DMS 273 treated with DMSO at 0.1 percent for 48 hours (cell line): ENCODE results near the gene REV1.
A peak's percentile ranks its signal among the peaks of the same experiment; 100 is the strongest.
"Not testable (repeated sequence)": the region's sequence is repeated elsewhere in the genome, so short reads cannot be mapped to it uniquely, and the experiment has no call there.

Source experiments
- DNase-seq: peaks from one replicate; lab custom pipeline; 2025; lab: John Stamatoyannopoulos, UW

Gene REV1

DNA sequence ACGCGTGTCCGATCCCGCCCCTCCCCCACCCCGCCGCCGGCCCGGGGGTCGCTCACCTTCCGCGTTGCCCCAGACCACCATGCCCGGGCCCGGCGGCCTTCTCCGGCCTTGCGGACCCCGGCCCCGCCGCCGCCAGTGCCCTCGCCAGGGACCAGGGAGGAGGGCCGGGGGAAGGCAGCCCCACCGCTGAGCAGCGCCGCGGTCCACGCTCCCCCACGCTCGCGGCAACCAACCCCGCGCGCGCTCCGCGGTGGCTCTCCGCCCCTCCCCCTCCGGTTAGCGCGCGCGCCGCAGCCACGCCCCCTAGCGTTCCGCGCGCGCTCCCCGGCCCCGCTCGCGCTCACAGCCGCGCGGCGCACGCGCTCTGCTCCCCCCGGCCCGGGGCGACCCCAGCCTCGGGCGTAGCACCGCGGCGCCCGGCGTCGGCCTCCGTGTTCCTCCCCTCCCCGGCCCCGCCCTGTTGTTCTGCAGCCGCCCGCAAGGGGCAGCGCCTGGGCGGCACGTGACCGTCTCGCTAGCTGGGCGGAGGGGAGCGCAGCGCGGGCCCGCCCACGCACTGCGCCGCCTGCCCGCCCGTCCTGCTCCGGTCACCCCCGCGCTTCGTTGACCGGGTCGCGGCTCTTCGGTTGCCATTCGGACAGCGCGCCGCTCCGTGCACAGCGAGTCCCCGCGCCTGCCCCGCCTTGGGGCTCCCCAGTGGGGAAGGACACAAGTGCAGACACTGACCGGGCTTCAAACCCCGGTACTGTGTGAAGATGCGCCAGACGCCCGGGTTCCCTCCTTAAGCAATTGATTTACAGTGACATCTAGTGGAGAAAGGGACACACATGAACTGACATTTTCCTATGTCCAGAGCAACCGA lies at the start of gene REV1:
TSS of gene REV1 (minus strand) at position 257 of the 862 bp plus-strand sequence. CDS start 25,042 bp downstream, outside the sequence.
- peak; percentile 83 for DNase-seq

DNA sequence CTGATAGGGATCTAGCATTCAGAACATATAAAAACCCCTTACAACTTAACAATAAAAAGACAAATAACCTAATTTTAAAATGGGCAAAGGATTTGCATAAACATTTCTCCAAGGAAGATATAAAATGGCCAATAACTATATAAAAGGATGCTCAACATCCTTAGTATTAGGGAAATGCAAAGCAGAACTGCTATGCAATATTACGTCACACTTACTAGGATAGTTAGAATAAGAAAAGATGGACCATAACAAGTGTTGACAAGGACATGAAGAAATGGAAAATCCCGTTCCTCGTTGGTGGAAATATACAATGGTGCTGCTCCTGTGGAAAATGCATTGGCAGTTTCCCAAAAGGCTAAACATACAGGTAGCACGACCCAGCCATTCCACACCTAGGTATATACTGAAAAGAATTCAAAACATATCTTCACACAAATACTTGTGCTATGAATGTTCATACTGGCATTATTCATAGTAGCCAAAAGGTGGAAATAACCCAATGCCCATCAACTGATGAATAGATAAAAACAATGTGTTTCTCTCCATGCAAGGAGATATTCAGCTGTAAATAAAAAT lies 48.2 kb upstream of the REV1 start:
- no peak for DNase-seq

DNA sequence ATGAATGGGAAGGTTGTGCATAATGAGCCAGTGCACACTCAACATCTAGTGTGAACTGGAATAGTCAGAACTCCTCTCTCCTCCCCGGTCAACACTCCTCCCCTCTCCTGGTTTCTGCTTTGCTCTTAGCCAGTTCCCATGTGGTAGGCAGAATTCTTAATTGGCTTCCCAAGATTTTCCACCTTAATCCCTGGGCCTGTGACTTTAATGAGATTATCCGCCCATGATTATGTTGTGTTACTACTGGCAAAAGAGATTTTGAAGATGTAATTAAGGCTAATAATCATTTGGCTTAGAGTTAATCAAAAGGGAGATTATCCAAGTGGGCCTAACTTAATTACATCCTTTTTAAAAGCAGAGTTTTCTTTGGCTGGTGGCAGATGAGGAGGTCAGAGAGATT lies 34.2 kb upstream of the REV1 start:
- DNase-seq = no peak

DNA sequence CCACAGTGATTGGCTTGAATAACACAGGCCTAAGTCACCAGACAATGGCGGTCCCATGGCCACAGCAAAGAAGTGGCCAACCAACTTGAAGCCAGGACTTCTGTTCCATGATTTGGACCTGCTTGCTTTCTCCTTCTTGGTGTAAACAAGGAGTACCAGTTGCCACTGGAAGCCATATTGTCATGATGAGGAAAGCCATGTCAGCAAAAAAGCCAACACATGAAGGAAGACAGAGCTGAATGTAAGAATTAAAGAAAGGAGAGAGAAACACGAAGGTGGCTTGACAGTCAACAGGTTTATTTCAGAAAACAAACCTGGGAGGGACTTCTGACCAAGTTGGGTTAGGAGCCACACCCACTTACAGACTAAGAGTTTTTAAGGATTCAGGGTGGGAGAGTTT lies 32.3 kb upstream of the REV1 start:
- DNase-seq = no peak

DNA sequence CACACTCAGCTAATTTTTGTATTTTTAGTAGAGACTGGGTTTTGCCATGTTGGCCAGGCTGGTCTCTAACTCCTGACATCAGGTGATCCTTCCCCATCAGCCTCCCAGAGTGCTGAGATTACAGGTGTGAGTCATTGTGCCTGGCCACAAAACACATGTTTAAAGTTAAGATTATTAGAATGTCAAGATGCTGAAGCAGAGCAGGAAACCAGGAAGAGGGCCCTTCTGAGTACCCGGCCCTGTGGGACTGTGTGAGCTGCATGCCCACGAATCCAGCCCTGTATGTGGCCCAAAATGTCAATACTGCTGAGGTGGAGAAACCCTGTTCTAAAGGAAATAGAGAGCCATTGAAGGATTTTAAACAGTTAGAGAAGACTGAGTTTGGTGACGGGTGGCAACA lies 31.0 kb upstream of the REV1 start:
- DNase-seq = no peak

DNA sequence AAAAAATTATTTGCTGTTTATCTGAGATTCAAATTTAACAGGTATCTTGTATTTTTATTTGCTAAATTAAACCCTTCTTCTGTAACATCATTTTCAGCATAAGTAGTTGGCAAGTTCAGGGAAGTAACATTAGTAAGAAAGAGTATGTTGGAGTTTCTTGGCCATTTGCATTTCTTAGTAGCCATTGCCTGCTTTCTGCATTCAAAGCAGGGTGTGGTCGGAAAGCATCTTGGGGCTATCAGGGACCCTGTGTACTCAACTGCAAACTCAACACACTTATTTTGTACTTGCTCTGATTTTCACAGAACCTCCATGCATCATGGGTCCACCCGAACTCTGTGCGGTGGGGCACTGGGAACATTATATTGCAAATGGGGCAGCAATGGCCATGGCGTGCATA lies 30.4 kb upstream of the REV1 start:
- DNase-seq = no peak

DNA sequence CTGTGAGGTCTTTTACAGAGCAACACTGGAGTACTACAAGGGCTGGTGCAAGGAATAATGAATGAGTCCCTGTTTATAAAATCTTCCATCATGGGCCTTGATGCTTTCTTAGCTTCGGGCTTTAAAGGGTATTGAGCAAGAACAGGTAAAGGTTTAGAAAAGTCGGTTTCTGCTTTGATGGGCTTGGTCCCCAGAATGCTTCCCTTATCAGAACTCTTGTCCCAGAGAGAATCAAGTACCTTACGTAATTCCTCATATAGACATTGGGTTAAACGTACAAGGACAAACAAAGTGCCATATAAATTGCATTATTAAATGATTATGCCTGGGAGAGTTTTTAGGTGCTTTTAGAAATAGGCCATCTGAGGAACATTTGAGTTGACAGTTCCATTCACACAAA lies 24.5 kb upstream of the REV1 start:
- no peak for DNase-seq

DNA sequence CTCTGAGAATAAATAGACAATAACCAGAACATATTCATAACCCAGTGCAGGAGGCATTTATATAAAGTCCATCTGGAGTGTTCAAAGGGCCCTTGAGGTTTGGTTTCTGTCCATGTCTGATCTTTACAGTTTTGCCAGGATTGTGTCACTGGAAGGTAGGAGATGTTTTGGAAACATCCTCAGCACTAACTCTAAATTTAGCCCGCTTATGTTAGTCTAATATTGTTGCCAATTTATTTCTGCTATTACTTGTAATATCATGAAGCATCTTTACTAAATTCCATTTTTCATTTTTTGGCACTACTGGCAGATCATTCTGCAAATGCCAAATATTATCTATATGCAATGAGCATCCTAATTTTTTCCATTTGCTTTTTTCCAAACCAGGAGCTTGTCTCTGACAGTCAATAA lies 22.4 kb upstream of the REV1 start:
- no peak for DNase-seq

DNA sequence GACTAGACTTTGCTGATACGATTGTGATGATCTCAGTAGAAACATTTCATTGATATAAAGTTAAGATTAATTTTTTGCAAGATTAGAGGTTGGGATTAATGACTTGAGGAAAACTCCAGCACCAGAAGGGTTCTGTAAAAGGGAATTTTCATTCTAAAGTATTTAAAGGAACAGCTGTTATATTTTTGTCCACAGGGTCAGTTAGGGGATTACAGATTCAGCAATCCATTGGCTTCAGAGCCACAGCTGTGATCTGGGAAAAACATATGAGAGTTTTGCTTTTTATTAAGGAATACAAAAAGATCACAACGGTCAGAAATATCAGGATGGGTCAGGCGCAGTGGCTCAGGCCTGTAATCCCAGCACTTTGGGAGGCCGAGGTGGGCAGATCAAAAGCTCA lies 19.6 kb upstream of the REV1 start:
- DNase-seq = no peak

DNA sequence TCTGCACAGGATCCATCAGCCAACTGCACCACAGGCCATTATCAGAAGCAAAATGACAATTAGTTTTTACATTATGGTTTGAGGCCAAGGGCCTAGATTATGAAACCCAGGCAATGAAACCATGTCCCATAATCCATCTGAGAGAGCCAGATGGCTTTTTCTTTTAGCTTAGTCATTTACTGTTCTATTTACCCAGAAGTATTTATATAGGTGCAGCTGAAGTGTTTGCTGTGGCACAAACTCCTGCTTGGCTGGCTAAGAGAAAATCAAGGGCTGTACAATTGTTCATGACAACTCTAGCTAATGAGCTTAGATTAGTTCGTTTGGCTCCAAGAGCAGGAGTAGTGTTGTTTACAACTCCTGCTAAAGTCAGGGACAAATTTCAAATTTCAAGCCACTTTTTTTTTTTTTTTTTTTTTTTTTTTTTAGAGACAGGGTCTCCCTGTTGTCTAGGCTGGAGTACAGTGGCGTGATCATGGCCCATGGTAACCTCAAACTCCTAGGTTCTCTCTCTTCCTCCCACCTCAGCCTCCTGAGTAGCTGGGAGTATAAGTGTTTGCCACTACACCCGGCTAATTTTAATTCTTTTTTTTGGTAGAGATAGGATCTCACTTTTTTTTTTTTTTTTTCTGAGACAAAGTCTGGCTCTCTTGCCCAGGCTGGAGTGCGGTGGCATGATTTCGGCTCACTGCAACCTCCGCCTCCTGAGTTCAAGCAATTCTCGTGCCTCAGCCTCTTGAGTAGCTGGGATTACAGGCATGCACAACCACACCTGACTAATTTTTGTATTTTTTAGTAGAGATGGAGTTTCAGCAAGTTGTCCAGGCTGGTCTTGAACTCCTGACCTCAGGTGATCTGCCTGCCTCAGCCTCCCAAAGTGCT lies 18.4 kb upstream of the REV1 start:
- DNase-seq = no peak

DNA sequence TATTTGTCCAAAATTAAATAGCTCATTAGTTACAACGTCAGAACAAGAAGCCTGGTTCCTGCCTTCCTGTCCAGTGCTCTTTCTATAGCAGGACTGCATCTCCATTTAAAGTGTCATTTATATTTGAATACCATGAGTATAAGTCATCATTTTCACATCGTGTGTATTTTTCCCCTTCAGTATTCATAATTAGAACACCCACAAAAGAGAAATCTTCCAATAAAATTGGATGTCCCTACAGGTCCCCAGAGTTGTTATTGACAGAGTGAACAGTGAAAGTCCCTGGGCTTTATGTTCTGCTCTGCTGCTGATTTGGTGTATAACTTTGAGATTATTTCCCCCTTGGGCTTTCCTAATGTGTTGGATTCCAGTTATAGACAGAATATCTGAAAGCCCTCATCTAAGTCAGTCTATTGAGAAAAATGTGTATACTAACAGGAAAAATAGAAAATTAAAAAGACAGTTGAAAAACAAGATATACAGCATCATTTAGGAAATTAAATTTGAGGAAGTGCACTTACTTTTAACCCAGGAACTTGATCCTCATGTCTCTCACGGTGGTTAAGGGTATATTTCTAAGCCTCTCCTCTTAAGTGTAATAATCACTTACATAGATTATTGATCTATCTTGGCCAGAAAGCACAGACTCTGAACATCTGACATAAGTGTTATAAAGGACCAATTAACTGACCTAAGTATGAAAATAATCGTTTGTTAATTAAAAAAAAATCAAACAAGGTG lies 15.2 kb upstream of the REV1 start:
- no peak for DNase-seq

DNA sequence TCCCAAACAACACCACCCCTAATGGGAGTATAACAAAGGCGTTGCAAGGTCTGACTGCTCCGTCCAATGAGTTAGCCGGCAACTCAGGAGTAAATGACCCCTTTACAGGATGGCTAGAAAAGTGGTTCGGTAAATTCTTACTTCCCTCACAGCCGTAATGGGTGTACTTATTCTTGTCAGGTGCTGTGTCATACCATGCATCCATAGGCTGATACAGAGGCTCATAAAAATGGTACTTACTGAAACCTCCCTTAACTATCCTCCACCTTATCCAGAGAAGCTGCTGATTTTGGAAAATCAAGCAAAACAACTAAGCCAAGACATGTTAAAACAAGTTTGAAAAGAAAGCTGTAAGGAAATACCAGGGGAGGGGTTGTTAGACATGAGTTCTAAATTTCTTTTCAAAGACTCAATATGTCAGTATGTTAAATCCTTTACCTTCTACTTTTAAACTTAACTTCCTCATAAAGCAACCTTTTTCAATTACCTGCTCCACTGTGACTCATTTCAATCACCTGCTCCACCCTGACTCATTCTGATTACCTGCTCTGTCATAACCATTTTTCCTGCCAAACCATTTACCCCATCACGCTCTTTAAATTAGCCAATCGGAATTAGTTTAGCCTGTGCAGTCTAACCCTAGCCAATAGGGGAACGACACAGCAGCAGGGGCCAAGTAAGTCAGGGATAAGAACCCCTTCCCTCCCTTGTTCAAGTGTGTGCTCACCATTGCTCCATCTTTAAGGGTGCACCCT lies 14.0 kb upstream of the REV1 start:
- DNase-seq = not testable (repeated sequence)

DNA sequence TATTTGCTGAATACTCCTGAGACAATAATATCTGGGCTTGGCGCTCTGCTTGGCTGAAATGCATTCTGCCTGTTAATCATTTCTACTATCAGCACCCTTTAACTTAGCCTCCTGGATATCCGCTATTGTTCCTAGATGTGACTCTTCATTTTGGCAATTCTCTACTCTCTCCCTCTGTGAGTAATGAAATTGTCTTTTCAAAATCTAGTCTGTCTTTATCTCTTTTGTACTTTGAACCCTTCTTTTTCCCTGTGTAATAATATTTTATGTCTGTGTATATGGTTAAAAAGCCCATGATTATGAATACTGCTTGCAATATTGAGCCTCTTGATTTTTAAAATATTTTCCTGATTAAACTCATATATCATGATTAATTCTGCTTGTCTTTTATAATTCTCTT lies 6.2 kb upstream of the REV1 start:
- DNase-seq = no peak

DNA sequence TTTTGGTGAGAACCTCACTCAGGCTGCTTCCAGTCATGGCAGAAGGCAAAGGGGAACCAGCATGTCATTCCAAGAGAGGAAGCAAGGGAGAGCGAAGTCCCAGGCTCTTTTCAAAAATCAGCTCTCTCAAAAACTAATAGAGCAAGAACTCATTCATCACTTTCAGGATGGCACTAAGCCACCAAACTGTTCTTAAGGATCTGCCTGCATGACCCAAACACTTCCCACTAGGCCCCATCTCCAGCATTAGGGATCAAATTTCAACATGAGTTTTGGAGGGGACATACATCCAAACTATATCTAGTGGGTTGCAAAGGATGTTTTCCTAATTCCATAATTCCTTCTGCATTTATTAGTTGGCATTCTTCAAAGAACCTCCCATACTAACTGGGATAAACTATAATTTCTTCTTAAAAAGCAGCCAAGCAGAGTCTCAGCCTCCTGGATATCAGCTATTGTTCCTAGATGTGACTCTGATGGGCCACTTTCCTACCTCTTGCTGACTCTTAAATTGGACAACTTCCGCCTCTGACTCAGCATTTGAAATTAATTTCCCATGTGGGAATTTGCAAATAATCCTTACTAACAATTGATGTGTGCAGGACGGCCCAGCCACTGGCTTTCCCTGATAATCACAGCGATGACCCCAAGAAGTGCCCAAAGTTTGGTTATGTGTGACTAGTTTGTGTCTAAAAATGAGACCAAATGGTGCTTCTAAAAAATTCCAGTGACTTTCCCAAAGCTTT lies 5.5 kb upstream of the REV1 start:
- no peak for DNase-seq

DNA sequence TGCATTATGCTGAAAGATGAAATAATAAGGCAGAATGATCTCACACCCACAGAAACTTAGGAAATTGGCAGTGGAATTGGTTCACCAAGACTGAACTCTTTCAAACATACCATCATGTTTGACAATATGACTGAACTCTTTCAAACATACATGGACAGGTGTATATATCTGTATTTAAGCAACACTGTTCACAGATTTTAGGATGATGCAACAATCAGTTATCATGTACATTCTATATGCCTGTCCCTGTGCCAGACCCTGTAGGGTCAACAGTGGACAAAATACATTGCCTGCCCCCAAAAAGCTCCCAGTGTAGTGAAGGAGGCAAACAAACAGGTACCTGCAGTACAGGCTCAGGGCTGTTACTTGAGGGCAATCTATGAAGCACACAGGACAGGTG lies 2.9 kb upstream of the REV1 start:
- DNase-seq = no peak

DNA sequence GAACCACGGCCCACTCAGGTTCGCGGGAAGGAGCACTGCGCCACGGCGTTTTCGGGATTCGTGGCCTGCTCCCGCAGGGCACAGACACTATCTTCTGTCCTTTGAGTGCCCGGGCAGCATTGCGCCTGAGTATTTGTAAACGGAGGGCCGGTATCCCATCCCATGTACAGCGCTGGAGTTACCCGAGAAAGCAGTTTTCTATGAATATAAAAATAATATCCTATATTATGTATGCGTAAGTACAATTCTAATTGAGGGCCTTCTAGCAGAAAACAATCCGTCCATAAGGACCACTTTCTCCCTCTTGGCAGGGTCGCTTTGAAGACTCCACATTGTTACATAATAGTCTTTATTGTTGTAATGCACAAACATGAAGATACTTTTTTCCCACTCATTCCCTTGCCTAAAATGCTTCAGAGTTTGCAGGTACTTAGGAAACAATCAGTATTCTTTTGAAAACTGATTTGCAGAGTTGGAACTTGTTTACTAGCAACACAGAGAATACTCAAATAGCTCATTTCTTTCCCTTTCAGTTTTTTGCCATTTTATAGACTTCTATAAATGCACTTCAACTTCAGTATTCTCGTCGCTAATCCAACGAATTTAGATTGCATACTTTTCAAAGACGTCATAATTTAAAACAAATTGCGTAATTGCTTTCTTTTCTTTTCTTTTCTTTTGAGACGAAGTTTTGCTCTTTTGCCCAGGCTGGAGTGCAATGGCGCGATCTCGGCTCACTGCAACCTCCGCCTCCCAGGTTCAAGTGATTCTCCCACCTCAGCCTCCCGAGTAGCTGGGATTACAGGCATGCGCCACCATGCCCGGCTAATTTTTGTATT lies 1.0 kb upstream of the REV1 start:
- no peak for DNase-seq

DNA sequence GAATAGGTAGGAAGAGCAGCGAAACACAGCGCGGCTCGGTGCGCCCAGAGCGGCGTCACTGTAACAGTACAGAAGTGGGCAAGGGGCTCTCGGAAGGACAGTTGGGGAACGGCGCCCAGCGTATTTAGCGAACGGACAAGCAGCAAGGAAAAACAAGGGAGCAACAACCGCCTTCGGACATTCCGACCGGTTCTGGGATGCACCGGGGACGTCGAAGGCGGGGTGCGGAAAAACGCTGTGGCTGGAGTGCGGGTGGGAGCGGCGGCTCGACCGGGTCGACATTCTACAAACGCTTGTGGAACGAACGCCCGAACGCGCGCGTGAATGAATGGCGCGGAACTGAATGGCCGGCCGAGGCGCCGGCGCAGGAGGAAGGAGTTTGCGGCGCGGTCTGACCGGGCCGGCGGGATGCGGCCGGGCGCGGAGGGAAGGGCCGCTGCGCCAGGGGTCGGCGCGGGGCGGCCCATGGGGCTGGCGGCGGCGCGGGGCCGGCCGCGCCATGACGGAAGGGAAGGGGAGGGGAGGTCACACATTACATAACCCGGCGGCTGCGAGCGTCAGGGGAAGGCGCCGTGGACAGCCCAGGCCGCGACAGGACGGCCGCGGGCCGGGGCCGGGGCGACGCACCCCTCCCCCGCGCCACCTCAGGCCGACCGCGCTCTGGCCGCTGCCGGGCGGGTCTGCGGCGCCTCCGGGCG lies 605 bp downstream of the REV1 start:
- DNase-seq = no peak

DNA sequence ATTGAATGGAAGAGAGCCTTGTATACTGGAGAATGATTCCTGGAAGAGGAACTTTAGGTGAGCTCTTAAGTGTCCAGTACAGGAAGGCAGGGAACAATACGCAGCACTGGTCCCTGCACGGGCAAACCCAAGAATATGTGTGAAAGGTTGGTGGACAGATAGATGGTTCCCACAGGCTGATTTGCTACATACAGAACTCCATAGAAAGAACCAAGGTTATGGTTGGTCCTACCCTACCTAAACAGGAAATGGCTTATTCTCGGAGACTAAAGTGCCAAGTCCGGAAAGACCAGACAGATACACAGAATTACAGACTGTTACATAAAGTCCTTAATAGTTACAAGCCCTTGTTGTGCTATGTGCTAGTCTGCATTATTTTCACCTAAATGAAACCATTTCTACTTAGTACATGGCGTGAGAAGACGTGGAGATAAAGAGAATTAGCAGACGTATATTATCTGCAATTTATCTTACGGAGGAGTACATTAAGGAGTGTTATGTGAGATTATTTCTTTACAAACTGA lies 1.2 kb downstream of the REV1 start:
- DNase-seq = no peak

DNA sequence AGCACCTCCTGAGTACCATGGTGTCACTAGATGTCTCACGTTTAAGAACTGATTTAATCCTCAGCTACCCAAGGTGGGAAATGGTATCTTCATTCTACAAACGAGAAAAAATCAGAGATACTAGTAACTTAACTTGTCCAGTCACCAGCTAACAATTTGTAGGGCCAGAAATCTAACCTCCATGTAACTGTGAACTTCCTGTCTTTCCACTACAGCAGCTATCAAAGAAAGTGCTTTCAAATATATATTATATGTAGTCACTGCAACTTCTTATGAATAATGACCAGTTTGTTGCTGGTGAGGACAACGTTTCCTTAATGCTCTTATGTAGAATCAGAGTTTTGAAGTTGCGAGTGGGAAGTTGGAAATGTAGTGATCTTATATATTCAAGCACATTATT lies 1.9 kb downstream of the REV1 start:
- no peak for DNase-seq
